ENCODE measurements around the gene DHX32. TPM values are rescaled to one million over a fixed set of nuclear protein-coding genes. Genes with fewer than 3 reads are reported as not detected.
A peak's percentile ranks its signal among the peaks of the same experiment; 100 is the strongest.

Gene DHX32
- total RNA-seq, 3 donors from 2014 or later (not counting 1 experiment from before 2014, with no cell fraction given) = 6.9 to 11.9 (median 10.9) TPM

DNA sequence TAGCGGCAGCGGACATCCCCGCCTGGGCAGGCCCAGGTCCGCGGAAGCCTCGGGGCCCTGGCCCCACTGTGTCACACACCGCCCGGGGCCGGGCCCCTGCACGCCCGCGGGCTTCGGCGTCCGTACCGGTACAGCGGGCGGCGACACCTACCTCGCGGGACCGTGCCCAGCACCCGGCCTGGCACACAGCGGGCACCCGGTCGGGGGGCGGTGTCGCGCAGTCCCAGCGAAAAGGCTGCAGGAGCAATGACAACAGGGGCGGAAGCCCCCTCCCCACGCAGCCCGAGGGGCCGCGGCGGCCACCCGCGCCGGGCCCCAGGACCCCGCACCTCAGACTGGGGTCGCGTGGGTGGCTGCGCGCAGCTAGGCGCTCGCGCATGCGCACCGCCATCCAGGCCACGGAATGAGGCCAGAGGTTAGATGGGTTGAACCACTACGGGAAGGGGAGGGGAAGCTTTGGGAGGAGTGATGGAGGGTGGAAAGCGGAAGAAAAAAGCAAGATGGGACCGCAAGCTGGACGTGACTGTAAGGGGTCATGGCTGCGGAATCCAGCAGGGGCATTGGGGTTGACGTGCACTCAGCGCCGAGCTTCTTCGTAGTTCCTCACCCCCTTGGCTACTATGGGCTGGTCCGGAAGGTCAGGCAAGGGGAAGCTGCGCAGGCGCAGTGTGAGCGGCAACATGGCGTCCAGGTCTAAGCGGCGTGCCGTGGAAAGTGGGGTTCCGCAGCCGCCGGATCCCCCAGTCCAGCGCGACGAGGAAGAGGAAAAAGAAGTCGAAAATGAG is 58.0 kb downstream of the DHX32 start, which contains the start of the genes BCCIP and UROS:
TSS of gene BCCIP (plus strand) at position 669 of the 785 bp plus-strand sequence. CDS start at position 681, 12 bp downstream.
TSS of gene UROS (minus strand) at position 381 of the 785 bp plus-strand sequence. CDS start 6,759 bp downstream, outside the sequence.
- H3K4me3 ChIP-seq (ENCODE audit: low read length) = peak within 1 kb of the TSS; percentile 92
- H3K4me1 ChIP-seq (ENCODE audit: control insufficient read depth, insufficient read depth, low read length) = peaks cover 29% of the 10 kb centered on the region
- H3K9me3 ChIP-seq (ENCODE audit: control insufficient read depth, insufficient read depth, low read length) = no peaks in the 10 kb centered on the region
- TF ChIP-seq CTCF (IDR thresholded peaks at IDR 0.05) = no peak
- Mint-ChIP-seq H3K27ac (no peak within 1 kb of the TSS), H3K36me3 (no peaks in the 10 kb centered on the region), H3K4me3 (peak within 1 kb of the TSS; percentile 76), H3K9me3 (no peaks in the 10 kb centered on the region), H3K27me3 (ENCODE audit: low read depth in 2 of 2) (no peaks in the 10 kb centered on the region), H3K4me1 (peaks cover 11 to 29% of the 10 kb centered on the region in 2 donors)
- WGBS (ENCODE audit: insufficient coverage) = under 1% methylated on average over 74 of the region's 74 CpGs
- intact Hi-C loops (cut with micrococcal nuclease) = loop anchor here (1.0 kb wide), 1 partner anchor 104 kb away; the partner anchor contains the start of gene EDRF1
- DNase-seq (peak; percentile 91 to 98), ATAC-seq (peak; percentile 85 to 93 (median 87))
- H3K27me3 ChIP-seq (ENCODE audit: control insufficient read depth, insufficient read depth, low read length) = no peaks in the 10 kb centered on the region
- peaks cover 12% of the 10 kb centered on the region for H3K36me3 ChIP-seq (ENCODE audit: control insufficient read depth, insufficient read depth, low read length)
- peak within 1 kb of the TSS; percentile 95 for H3K27ac ChIP-seq (ENCODE audit: low read length)

GRCh38 chr10:125820701-125821100 is 60.4 kb downstream of the DHX32 start:
- peaks cover under 1% of the 10 kb centered on the region for H3K36me3 ChIP-seq (ENCODE audit: control insufficient read depth, insufficient read depth, low read length)
- TF ChIP-seq CTCF (IDR thresholded peaks at IDR 0.05) = no peak
- H3K4me1 ChIP-seq (ENCODE audit: control insufficient read depth, insufficient read depth, low read length) = peaks cover 29% of the 10 kb centered on the region
- Mint-ChIP-seq H3K4me3 (peak overlapping the region; percentile 71), H3K36me3 (no peaks in the 10 kb centered on the region), H3K4me1 (peaks cover 5 to 20% of the 10 kb centered on the region in 2 donors), H3K27ac (no peak overlapping the region), H3K9me3 (no peaks in the 10 kb centered on the region), H3K27me3 (ENCODE audit: low read depth in 2 of 2) (no peaks in the 10 kb centered on the region)
- 38% methylated on average over 1 of the region's 1 CpG for WGBS (ENCODE audit: insufficient coverage)
- peak overlapping the region; percentile 57 for H3K27ac ChIP-seq (ENCODE audit: low read length)
- H3K9me3 ChIP-seq (ENCODE audit: control insufficient read depth, insufficient read depth, low read length) = no peaks in the 10 kb centered on the region
- no peak overlapping the region for H3K4me3 ChIP-seq (ENCODE audit: low read length)
- intact Hi-C loops (cut with micrococcal nuclease) = no loop called here
- DNase-seq (no peak), ATAC-seq (no peak)
- no peaks in the 10 kb centered on the region for H3K27me3 ChIP-seq (ENCODE audit: control insufficient read depth, insufficient read depth, low read length)

DNA sequence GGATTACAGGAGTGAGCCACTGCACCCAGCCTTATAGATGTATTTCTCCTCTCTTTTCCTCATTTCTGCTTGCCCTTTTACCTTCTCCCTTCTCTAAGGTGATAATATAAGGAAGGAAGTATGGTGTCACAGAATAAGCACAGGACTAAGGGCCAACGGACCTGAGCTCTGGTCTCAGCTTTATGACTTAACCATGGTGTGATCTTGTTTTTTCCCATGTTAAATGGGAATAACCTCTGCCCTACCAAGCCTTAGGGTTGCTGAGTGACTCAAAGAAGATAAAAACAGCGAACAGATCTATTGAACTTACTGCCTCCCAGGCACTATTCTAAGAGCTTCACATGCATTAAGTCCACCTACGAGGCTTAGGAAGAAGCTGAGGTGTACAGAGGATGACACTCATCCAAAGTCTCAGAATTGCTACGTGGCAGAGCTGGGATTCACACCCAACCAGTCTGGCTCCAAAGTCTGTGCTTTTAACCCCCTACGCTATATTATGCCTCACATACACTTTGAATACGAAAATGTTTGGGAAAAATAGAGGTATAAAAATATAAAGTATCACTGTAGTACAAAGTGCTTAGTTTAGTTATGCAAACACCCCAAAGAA is 63.6 kb downstream of the DHX32 start:
- H3K27me3 Mint-ChIP-seq (ENCODE audit: low read depth in 2 of 2) = no peaks in the 10 kb centered on the region
- peaks cover 6% of the 10 kb centered on the region for H3K36me3 Mint-ChIP-seq
- Histone ChIP-seq H3K9me3 (ENCODE audit: control insufficient read depth, insufficient read depth, low read length) (no peaks in the 10 kb centered on the region), H3K27ac (ENCODE audit: low read length) (no peak overlapping the region), H3K36me3 (ENCODE audit: control insufficient read depth, insufficient read depth, low read length) (peaks cover 31% of the 10 kb centered on the region), H3K4me3 (ENCODE audit: low read length) (no peak overlapping the region), H3K4me1 (ENCODE audit: control insufficient read depth, insufficient read depth, low read length) (peaks cover 16% of the 10 kb centered on the region), H3K27me3 (ENCODE audit: control insufficient read depth, insufficient read depth, low read length) (no peaks in the 10 kb centered on the region)
- TF ChIP-seq CTCF (IDR thresholded peaks at IDR 0.05) = no peak
- H3K27ac Mint-ChIP-seq = no peak overlapping the region
- 94% methylated on average over 4 of the region's 6 CpGs for WGBS (ENCODE audit: insufficient coverage)
- no peaks in the 10 kb centered on the region for H3K9me3 Mint-ChIP-seq
- H3K4me3 Mint-ChIP-seq = no peak overlapping the region
- H3K4me1 Mint-ChIP-seq = peaks cover 0 to 20% of the 10 kb centered on the region in 2 donors
- intact Hi-C loops (cut with micrococcal nuclease) = no loop called here
- DNase-seq (no peak), ATAC-seq (no peak)
